LNCaP clone FGC (cell line): Measurements from ENCODE around the gene FAM162A.

Experiments
- DNase-seq: peaks from one replicate; pipeline ENCODE4 v3.0.0-alpha.2; 2011; ENCODE audit warnings: low read depth
- H3K4me3 ChIP-seq: 2 replicates; pipeline ENCODE4 v1.5.1; 2011; ENCODE audit warnings: mild to moderate bottlenecking, low read depth, low read length, control low read depth
- CTCF ChIP-seq: IDR thresholded peaks from 2 replicates; pipeline ENCODE4 v1.5.1; 2012; ENCODE audit warnings: mild to moderate bottlenecking; ENCODE audit not compliant: control insufficient read depth, insufficient read depth; ENCODE audit errors: extremely low read depth

FAM162A gene

GRCh38 chr3:122353893-122354401 lies 30.0 kb upstream of the FAM162A start:
- no peak overlapping the region for H3K4me3 ChIP-seq
- DNase-seq = no peak
- TF ChIP-seq CTCF = no peak

GRCh38 chr3:122355612-122356011 lies 28.4 kb upstream of the FAM162A start:
- DNase-seq = no peak
- no peak for TF ChIP-seq CTCF
- no peak overlapping the region for H3K4me3 ChIP-seq

GRCh38 chr3:122356402-122356801 lies 27.6 kb upstream of the FAM162A start:
- no peak overlapping the region for H3K4me3 ChIP-seq
- peak; percentile 88 for TF ChIP-seq CTCF
- DNase-seq = peak; percentile 56

- no peak overlapping the region for H3K4me3 ChIP-seq
- no peak for DNase-seq
- no peak for TF ChIP-seq CTCF
Measured at GRCh38 chr3:122357828-122358702, 25.9 kb upstream of the FAM162A start.

GRCh38 chr3:122358703-122359032 lies 25.3 kb upstream of the FAM162A start:
- H3K4me3 ChIP-seq = no peak overlapping the region
- no peak for TF ChIP-seq CTCF
- no peak for DNase-seq

GRCh38 chr3:122362026-122362425 lies 22.0 kb upstream of the FAM162A start:
- TF ChIP-seq CTCF = no peak

GRCh38 chr3:122364490-122364889 lies 19.5 kb upstream of the FAM162A start:
- DNase-seq = no peak
- H3K4me3 ChIP-seq = no peak overlapping the region
- no peak for TF ChIP-seq CTCF

More at GRCh38 chr3:122362026-122362425, 22.0 kb upstream of the FAM162A start:
- no peak for DNase-seq
- H3K4me3 ChIP-seq = no peak overlapping the region
